ENCODE results near the gene COL17A1.

Gene COL17A1

GRCh38 chr10:104119996-104120395 is 34.3 kb upstream of the COL17A1 start:
- no peak for TF ChIP-seq TCF12 (IDR thresholded peaks at IDR 0.05; ENCODE audit: low read depth)
- no peak for TF ChIP-seq TAF1 (IDR thresholded peaks at IDR 0.05; ENCODE audit: low read depth)
- TF ChIP-seq MAX (IDR thresholded peaks at IDR 0.05), result no peak
- no peak for TF ChIP-seq CREB1 (IDR thresholded peaks at IDR 0.05; ENCODE audit: low read depth)
- no peak for TF ChIP-seq ZBTB7A (IDR thresholded peaks at IDR 0.05; ENCODE audit: low read depth)
- no peak for TF ChIP-seq REST (IDR thresholded peaks at IDR 0.05; ENCODE audit: low read depth)
- TF ChIP-seq CEBPB (IDR thresholded peaks at IDR 0.05), result no peak
- TF ChIP-seq TEAD4 (IDR thresholded peaks at IDR 0.05), result no peak
- no peak for TF ChIP-seq RAD21 (IDR thresholded peaks at IDR 0.05; ENCODE audit: low read depth)
- no peak for TF ChIP-seq EP300 (IDR thresholded peaks at IDR 0.05; ENCODE audit: borderline replicate concordance)
- no peak for TF ChIP-seq NFIC (IDR thresholded peaks at IDR 0.05)
- TF ChIP-seq YY1 (IDR thresholded peaks at IDR 0.05; ENCODE audit: low read depth), result no peak
- TF ChIP-seq EGR1 (IDR thresholded peaks at IDR 0.05), result no peak
- TF ChIP-seq FOXM1 (IDR thresholded peaks at IDR 0.05; ENCODE audit: borderline replicate concordance, low read depth), result no peak
- no peak for TF ChIP-seq USF1 (IDR thresholded peaks at IDR 0.05)

GRCh38 chr10:104117839-104118323 is 32.2 kb upstream of the COL17A1 start:
- peak; percentile 57 for TF ChIP-seq NFIC (IDR thresholded peaks at IDR 0.05)
- TF ChIP-seq ZBTB7A (IDR thresholded peaks at IDR 0.05; ENCODE audit: low read depth), result no peak

- no peak for TF ChIP-seq CEBPB (IDR thresholded peaks at IDR 0.05)
- TF ChIP-seq NFIC (IDR thresholded peaks at IDR 0.05), result no peak
- no peak for TF ChIP-seq FOXM1 (IDR thresholded peaks at IDR 0.05; ENCODE audit: borderline replicate concordance, low read depth)
- TF ChIP-seq EP300 (IDR thresholded peaks at IDR 0.05; ENCODE audit: borderline replicate concordance), result no peak
- no peak for TF ChIP-seq ZBTB7A (IDR thresholded peaks at IDR 0.05; ENCODE audit: low read depth)
- TF ChIP-seq YY1 (IDR thresholded peaks at IDR 0.05; ENCODE audit: low read depth), result no peak
- TF ChIP-seq REST (IDR thresholded peaks at IDR 0.05; ENCODE audit: low read depth), result no peak
- TF ChIP-seq TAF1 (IDR thresholded peaks at IDR 0.05; ENCODE audit: low read depth), result no peak
- no peak for TF ChIP-seq CREB1 (IDR thresholded peaks at IDR 0.05; ENCODE audit: low read depth)
- TF ChIP-seq TEAD4 (IDR thresholded peaks at IDR 0.05), result no peak
- TF ChIP-seq RAD21 (IDR thresholded peaks at IDR 0.05; ENCODE audit: low read depth), result no peak
- TF ChIP-seq MAX (IDR thresholded peaks at IDR 0.05), result no peak
- no peak for TF ChIP-seq USF1 (IDR thresholded peaks at IDR 0.05)
- no peak for TF ChIP-seq EGR1 (IDR thresholded peaks at IDR 0.05)
- TF ChIP-seq TCF12 (IDR thresholded peaks at IDR 0.05; ENCODE audit: low read depth), result no peak
Measured at GRCh38 chr10:104113376-104113956, 27.8 kb upstream of the COL17A1 start.

GRCh38 chr10:104109908-104110662 is 24.4 kb upstream of the COL17A1 start:
- TF ChIP-seq NFIC (IDR thresholded peaks at IDR 0.05) (no peak), YY1 (IDR thresholded peaks at IDR 0.05; ENCODE audit: low read depth) (no peak), ZBTB7A (IDR thresholded peaks at IDR 0.05; ENCODE audit: low read depth) (no peak)

- TF ChIP-seq TCF12 (IDR thresholded peaks at IDR 0.05; ENCODE audit: low read depth), result no peak
- TF ChIP-seq RAD21 (IDR thresholded peaks at IDR 0.05; ENCODE audit: low read depth), result no peak
- no peak for TF ChIP-seq REST (IDR thresholded peaks at IDR 0.05; ENCODE audit: low read depth)
- no peak for TF ChIP-seq TEAD4 (IDR thresholded peaks at IDR 0.05)
- TF ChIP-seq CREB1 (IDR thresholded peaks at IDR 0.05; ENCODE audit: low read depth), result no peak
- TF ChIP-seq EGR1 (IDR thresholded peaks at IDR 0.05), result no peak
Measured at GRCh38 chr10:104104926-104105325, 19.2 kb upstream of the COL17A1 start.

All from Ishikawa (cell line).